SH-SY5Y (cell line): ENCODE measurements around the gene IGFBP1.

ENCODE experiments used
- GATA2 ChIP-seq: IDR thresholded peaks from 2 replicates; pipeline ENCODE4 v1.6.1; 2011; ENCODE audit warnings: mild to moderate bottlenecking, low read depth, low read length
- GATA3 ChIP-seq: IDR thresholded peaks from 2 replicates; pipeline ENCODE4 v1.6.1; 2011; ENCODE audit warnings: low read depth, mild to moderate bottlenecking, low read length, moderate library complexity

GRCh38 chr7:45921699-45922519 is 33.6 kb downstream of the IGFBP1 start:
- peak; percentile 91 for TF ChIP-seq GATA2
- TF ChIP-seq GATA3 = no peak; the same call in none of the 2 replicates
